ENCODE data around the gene LRP11. TPM values are rescaled to one million over a fixed set of nuclear protein-coding genes. Genes with fewer than 3 reads are reported as not detected.

LRP11 gene
- polyA plus RNA-seq, 1 donor from 2014 or later = 57.0 TPM

DNA sequence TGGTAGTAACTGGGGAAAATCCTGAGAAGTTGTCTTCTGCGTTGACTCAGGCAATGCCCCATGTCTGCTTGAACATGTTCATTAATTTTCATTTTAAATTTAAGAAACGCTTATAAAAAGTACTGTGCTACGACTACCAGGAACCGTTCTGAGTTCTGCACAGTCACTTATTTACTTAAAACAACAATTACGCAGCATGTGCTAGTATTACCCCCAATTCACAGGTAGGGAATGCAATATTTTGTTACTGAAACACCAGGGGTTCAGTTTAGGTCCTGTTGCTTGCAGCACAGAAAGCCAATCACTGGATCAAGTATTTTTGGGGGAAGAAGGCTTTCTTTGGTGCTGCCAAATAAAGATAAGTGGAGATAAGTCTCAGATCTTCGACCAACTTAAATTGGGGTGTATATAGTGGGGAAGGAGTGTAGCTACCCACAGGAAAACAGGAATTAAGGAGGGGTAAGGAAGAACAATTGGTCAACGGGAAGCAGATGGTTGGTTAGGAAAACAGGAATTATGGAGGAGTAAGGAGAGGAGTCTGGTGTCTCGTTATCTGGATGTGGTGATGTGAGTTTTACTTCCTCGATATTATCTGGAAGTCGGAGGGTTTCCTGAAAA is 5.2 kb upstream of the LRP11 start:
- Histone ChIP-seq H3K27me3 (ENCODE audit: insufficient read depth, low read depth, low read length) (no peaks in the 10 kb centered on the region), H3K9me2 (ENCODE audit: insufficient read depth, low read length) (no peaks in the 10 kb centered on the region), H3K79me2 (replicated peaks; ENCODE audit: insufficient read depth, low read length) (no peaks in the 10 kb centered on the region), H3K27ac (ENCODE audit: low read length) (no peak overlapping the region), H2AFZ (ENCODE audit: low read depth, low read length) (no peak overlapping the region), H4K20me1 (ENCODE audit: insufficient read depth) (no peaks in the 10 kb centered on the region), H3K9me3 (ENCODE audit: low read length) (no peaks in the 10 kb centered on the region), H3K4me2 (ENCODE audit: low read length) (no peak overlapping the region), H3K4me3 (ENCODE audit: low read length) (no peak overlapping the region), H3F3A (ENCODE audit: insufficient read depth, low read length, poor library complexity, severe bottlenecking) (peaks cover 3% of the 10 kb centered on the region), H3K9ac (ENCODE audit: low read length) (no peak overlapping the region), H3K36me3 (ENCODE audit: insufficient read depth, low read length) (no peaks in the 10 kb centered on the region)
- TF ChIP-seq SMC3 (conservative IDR thresholded peaks at IDR 0.05; ENCODE audit: poor library complexity) (no peak), POLR2AphosphoS5 (IDR thresholded peaks at IDR 0.05) (no peak), MXI1 (conservative IDR thresholded peaks at IDR 0.05; ENCODE audit: poor library complexity, severe bottlenecking) (no peak)

DNA sequence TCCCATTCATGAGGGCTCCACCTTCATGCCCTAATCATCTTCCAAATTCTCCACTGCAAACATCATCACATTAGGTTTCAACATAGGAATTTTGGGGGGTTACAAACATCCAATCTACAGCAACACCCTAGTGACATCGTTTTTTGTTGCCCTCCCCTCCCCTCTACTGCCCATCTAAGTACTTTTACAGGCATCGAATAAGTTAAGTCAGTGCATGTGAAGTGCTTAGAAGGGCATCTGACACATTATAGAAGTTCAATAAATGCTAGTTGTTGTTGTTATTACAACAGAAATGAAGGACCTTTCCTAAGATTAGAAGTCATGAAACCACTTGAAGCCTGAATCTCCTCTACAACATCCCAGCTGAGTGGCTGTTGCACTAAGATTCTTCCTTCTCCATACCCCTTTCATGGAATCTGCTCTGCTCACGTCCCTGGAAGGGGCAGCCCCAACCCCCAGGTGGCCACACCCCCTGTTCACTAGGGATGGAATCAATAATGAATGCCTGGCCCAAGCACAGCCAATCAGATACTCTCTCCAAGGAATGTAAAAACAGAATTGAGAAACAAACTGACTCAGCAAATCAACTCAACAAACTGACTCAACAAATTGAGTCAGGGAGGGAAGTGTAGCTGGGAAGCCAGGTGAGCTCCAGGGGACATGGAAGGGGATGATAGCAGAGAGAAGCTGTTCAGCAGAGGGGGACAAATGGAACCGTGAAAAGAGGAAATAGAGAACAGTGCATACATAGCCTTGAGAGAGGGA is 3.9 kb upstream of the LRP11 start:
- TF ChIP-seq EP300 (conservative IDR thresholded peaks at IDR 0.05; ENCODE audit: poor library complexity, severe bottlenecking) = no peak
- TF ChIP-seq, protein P1, sequence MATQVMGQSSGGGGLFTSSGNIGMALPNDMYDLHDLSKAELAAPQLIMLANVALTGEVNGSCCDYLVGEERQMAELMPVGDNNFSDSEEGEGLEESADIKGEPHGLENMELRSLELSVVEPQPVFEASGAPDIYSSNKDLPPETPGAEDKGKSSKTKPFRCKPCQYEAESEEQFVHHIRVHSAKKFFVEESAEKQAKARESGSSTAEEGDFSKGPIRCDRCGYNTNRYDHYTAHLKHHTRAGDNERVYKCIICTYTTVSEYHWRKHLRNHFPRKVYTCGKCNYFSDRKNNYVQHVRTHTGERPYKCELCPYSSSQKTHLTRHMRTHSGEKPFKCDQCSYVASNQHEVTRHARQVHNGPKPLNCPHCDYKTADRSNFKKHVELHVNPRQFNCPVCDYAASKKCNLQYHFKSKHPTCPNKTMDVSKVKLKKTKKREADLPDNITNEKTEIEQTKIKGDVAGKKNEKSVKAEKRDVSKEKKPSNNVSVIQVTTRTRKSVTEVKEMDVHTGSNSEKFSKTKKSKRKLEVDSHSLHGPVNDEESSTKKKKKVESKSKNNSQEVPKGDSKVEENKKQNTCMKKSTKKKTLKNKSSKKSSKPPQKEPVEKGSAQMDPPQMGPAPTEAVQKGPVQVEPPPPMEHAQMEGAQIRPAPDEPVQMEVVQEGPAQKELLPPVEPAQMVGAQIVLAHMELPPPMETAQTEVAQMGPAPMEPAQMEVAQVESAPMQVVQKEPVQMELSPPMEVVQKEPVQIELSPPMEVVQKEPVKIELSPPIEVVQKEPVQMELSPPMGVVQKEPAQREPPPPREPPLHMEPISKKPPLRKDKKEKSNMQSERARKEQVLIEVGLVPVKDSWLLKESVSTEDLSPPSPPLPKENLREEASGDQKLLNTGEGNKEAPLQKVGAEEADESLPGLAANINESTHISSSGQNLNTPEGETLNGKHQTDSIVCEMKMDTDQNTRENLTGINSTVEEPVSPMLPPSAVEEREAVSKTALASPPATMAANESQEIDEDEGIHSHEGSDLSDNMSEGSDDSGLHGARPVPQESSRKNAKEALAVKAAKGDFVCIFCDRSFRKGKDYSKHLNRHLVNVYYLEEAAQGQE (IDR thresholded peaks at IDR 0.05; ENCODE audit: borderline replicate concordance) = no peak
- no peak for TF ChIP-seq CTCF (IDR thresholded peaks at IDR 0.05; ENCODE audit: poor library complexity, severe bottlenecking)
- no peak for TF ChIP-seq POLR2AphosphoS5 (IDR thresholded peaks at IDR 0.05)
- no peak for TF ChIP-seq TAF1 (IDR thresholded peaks at IDR 0.05; ENCODE audit: low read depth)
- TF ChIP-seq MXI1 (conservative IDR thresholded peaks at IDR 0.05; ENCODE audit: poor library complexity, severe bottlenecking) = no peak
- no peak for TF ChIP-seq SMC3 (conservative IDR thresholded peaks at IDR 0.05; ENCODE audit: poor library complexity)
- TF ChIP-seq RAD21 (conservative IDR thresholded peaks at IDR 0.05) = no peak
- no peak for TF ChIP-seq EZH2 (IDR thresholded peaks at IDR 0.05; ENCODE audit: borderline replicate concordance, insufficient read depth, low read length, poor library complexity, severe bottlenecking)
- Histone ChIP-seq H4K20me1 (ENCODE audit: insufficient read depth) (no peaks in the 10 kb centered on the region), H3K79me2 (replicated peaks; ENCODE audit: insufficient read depth, low read length) (no peaks in the 10 kb centered on the region), H3K4me3 (ENCODE audit: low read length) (no peak overlapping the region), H3K36me3 (ENCODE audit: insufficient read depth, low read length) (no peaks in the 10 kb centered on the region), H2AFZ (ENCODE audit: low read depth, low read length) (no peak overlapping the region), H3F3A (ENCODE audit: insufficient read depth, low read length, poor library complexity, severe bottlenecking) (peaks cover 3% of the 10 kb centered on the region), H3K9me3 (ENCODE audit: low read length) (no peaks in the 10 kb centered on the region), H3K9me2 (ENCODE audit: insufficient read depth, low read length) (no peaks in the 10 kb centered on the region), H3K4me2 (ENCODE audit: low read length) (no peak overlapping the region), H3K27ac (ENCODE audit: low read length) (no peak overlapping the region), H3K27me3 (ENCODE audit: insufficient read depth, low read depth, low read length) (no peaks in the 10 kb centered on the region), H3K9ac (ENCODE audit: low read length) (no peak overlapping the region)

All from neural cell (in vitro differentiated cells).